DOHH2 (cell line): ENCODE data around the gene ARHGAP6.

Experiments
- EZH2phosphoT487 ChIP-seq: fragments of 200-600 bp; sonication (generic); IDR thresholded peaks from 2 replicates; pipeline ENCODE4 v1.6.1; 2017; ENCODE audit warnings: borderline replicate concordance, mild to moderate bottlenecking, antibody characterized with exemption, low read length, moderate library complexity, mixed read lengths
- TF ChIP-seq, protein P1 (sequence below): fragments of 200-600 bp; sonication (generic); IDR thresholded peaks from one replicate; pipeline ENCODE4 v1.5.1; 2014; ENCODE audit warnings: antibody characterized with exemption, mild to moderate bottlenecking, low read depth, low read length; ENCODE audit not compliant: poor library complexity, severe bottlenecking

DNA sequence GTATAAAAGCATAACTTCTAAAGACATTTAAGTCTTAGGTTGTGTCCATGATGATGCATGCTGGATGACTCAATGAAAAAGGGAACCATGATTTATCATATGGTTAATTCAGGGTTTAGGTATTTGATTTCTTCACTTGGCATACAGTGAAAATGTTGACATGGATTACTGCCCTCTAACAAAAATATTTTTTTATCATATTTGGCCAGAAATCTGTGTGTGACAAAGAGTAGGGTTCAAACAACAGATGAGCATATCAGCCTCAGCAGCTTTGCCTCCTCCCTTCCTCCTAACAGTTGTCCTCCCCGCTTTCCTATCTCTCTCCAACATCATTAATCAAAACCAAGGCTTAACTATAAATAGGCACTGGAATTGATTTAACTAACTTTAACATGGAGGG, 46.3 kb downstream of the ARHGAP6 start:
- TF ChIP-seq, protein P1, sequence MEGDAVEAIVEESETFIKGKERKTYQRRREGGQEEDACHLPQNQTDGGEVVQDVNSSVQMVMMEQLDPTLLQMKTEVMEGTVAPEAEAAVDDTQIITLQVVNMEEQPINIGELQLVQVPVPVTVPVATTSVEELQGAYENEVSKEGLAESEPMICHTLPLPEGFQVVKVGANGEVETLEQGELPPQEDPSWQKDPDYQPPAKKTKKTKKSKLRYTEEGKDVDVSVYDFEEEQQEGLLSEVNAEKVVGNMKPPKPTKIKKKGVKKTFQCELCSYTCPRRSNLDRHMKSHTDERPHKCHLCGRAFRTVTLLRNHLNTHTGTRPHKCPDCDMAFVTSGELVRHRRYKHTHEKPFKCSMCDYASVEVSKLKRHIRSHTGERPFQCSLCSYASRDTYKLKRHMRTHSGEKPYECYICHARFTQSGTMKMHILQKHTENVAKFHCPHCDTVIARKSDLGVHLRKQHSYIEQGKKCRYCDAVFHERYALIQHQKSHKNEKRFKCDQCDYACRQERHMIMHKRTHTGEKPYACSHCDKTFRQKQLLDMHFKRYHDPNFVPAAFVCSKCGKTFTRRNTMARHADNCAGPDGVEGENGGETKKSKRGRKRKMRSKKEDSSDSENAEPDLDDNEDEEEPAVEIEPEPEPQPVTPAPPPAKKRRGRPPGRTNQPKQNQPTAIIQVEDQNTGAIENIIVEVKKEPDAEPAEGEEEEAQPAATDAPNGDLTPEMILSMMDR, result no peak
- TF ChIP-seq EZH2phosphoT487, result no peak
